Tibial artery (tissue), 4 donors: ENCODE data around the gene NSD1.

ENCODE experiments used
- DNase-seq, 2 donors: peaks; one replicate each; pipeline ENCODE4 v3.0.0-alpha.2; 2019
- H3K27ac ChIP-seq, 2 donors: fragments of 200-600 bp; sonication (generic) in 1 of 2; 1 replicate in 1 of 2; 2 replicates in 1 of 2; pipeline ENCODE4 v1.5.1; 2018 to 2019; ENCODE audit warnings: mild to moderate bottlenecking in 1 of 2
- H3K27me3 ChIP-seq, 2 donors: fragments of 200-600 bp; sonication (generic) in 1 of 2; one replicate each; pipeline versions ENCODE4 v1.5.1 to v1.6.0; 2016 to 2019
- H3K36me3 ChIP-seq, 3 donors: fragments of 200-600 bp; sonication (generic) in 2 of 3; one replicate each; pipeline ENCODE4 v1.5.1; 2016 to 2019; ENCODE audit warnings: mild to moderate bottlenecking in 2 of 3
- H3K4me1 ChIP-seq, 4 donors: fragments of 200-600 bp; sonication (generic) in 2 of 4; 1 replicate in 3 of 4; 2 replicates in 1 of 4; pipeline ENCODE4 v1.5.1; 2016 to 2019
- H3K4me3 ChIP-seq, 2 donors: fragments of 200-600 bp; sonication (generic) in 1 of 2; 1 replicate in 1 of 2; 2 replicates in 1 of 2; pipeline ENCODE4 v1.5.1; 2018 to 2019; ENCODE audit warnings: mild to moderate bottlenecking in 2 of 2
- H3K9me3 ChIP-seq, 3 donors: fragments of 200-600 bp; sonication (generic) in 1 of 3; one replicate each; pipeline ENCODE4 v1.5.1; 2016 to 2019
- intact Hi-C: fragments of 100-400 bp; cut with DNase I; formaldehyde crosslinking; loops from one replicate; pipeline ENCODE4 v1.15.0; 2023; ENCODE audit warnings: low total_unique reads
- TF ChIP-seq, protein P1 (sequence below), 2 experiments: fragments of 200-600 bp in 1 of 2; fragments of 450-650 bp in 1 of 2; IDR thresholded peaks; one replicate each; pipeline ENCODE4 v1.5.1; 2017 to 2019; ENCODE audit warnings: antibody characterized with exemption in 2 of 2, mild to moderate bottlenecking in 1 of 2, moderate library complexity in 1 of 2

NSD1 gene

GRCh38 chr5:177269976-177270375 lies 136.4 kb downstream of the NSD1 start:
- H3K9me3 ChIP-seq = no peaks in the 10 kb centered on the region
- H3K4me3 ChIP-seq = no peak overlapping the region
- TF ChIP-seq, protein P1, sequence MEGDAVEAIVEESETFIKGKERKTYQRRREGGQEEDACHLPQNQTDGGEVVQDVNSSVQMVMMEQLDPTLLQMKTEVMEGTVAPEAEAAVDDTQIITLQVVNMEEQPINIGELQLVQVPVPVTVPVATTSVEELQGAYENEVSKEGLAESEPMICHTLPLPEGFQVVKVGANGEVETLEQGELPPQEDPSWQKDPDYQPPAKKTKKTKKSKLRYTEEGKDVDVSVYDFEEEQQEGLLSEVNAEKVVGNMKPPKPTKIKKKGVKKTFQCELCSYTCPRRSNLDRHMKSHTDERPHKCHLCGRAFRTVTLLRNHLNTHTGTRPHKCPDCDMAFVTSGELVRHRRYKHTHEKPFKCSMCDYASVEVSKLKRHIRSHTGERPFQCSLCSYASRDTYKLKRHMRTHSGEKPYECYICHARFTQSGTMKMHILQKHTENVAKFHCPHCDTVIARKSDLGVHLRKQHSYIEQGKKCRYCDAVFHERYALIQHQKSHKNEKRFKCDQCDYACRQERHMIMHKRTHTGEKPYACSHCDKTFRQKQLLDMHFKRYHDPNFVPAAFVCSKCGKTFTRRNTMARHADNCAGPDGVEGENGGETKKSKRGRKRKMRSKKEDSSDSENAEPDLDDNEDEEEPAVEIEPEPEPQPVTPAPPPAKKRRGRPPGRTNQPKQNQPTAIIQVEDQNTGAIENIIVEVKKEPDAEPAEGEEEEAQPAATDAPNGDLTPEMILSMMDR (IDR thresholded peaks at IDR 0.05) = no peak
- DNase-seq = no peak
- no peaks in the 10 kb centered on the region for H3K27me3 ChIP-seq
- no peak overlapping the region for H3K27ac ChIP-seq
- H3K4me1 ChIP-seq = no peaks in the 10 kb centered on the region
- H3K36me3 ChIP-seq = peaks cover 64 to 90% (median 78%) of the 10 kb centered on the region in 3 donors
- intact Hi-C loops = no loop called here

DNA sequence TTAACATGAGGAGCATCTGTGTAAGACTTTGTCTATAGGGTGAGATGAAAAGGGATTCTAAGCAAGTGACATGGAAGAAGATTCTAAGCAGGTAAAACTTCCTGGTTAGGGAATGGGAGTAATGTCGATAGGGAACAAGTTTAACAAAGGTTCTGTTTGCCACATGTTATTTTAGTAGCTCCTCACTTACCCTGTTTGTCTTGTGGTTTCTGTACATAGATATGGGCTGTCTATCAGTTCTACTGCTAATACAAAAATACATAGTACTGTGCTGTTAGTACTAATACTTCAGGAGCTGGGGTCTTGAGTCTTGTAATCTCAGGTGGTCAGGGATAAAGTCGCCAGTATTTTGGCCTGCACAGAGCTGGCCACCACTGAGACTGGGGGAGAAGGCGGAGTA lies 137.1 kb downstream of the NSD1 start:
- Histone ChIP-seq H3K4me3 (no peak overlapping the region), H3K4me1 (no peaks in the 10 kb centered on the region), H3K36me3 (peaks cover 61 to 88% (median 73%) of the 10 kb centered on the region in 3 donors), H3K9me3 (no peaks in the 10 kb centered on the region), H3K27me3 (no peaks in the 10 kb centered on the region), H3K27ac (no peak overlapping the region)
- intact Hi-C loops = no loop called here
- no peak for DNase-seq
- TF ChIP-seq, protein P1 (IDR thresholded peaks at IDR 0.05) = no peak

DNA sequence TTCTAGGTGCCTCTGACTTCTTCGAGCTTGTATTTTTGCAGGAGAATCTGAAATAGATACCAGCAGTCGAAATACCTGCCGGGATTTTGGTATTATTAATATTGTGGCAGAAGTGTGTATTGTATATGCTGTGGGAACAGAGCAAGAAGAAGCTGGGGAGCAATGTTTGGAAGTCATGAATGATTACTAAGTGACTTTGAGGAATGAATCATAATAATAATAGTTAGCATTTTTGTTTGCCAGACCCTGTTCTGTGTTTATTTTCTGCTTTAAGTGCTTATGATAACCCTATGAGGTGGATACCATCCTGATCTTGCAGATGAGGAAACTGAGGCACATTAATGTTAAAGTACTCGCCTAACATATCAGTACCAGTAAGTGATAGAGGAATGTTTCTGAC lies 137.5 kb downstream of the NSD1 start:
- intact Hi-C loops = no loop called here
- Histone ChIP-seq H3K9me3 (no peaks in the 10 kb centered on the region), H3K36me3 (peaks cover 61 to 88% (median 73%) of the 10 kb centered on the region in 3 donors), H3K27ac (no peak overlapping the region), H3K4me3 (no peak overlapping the region), H3K4me1 (no peaks in the 10 kb centered on the region), H3K27me3 (no peaks in the 10 kb centered on the region)
- no peak for DNase-seq
- TF ChIP-seq, protein P1 (IDR thresholded peaks at IDR 0.05) = no peak

DNA sequence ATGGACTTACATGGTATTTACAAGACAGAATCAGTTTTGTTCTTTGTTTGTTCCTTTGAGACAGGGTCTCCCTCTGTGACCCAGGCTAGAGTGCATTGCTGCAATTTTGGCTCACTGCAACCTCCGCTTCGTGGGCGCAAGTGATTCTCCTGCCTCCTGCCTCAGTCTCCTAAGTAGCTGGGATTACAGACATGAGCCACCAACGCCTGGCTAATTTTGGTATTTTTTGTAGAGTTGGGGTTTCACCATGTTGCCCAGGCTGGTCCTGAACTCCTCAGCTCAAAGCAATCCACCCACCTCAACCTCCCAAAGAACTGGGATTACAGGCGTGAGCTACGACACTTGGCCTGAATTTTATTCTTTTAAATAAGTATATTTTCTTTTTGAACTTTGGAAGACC lies 142.3 kb downstream of the NSD1 start:
- Histone ChIP-seq H3K4me1 (no peaks in the 10 kb centered on the region), H3K36me3 (peaks cover 56 to 85% (median 60%) of the 10 kb centered on the region in 3 donors), H3K27ac (no peak overlapping the region), H3K9me3 (no peaks in the 10 kb centered on the region), H3K4me3 (no peak overlapping the region), H3K27me3 (no peaks in the 10 kb centered on the region)
- TF ChIP-seq, protein P1 (IDR thresholded peaks at IDR 0.05) = no peak
- intact Hi-C loops = no loop called here
- no peak for DNase-seq

DNA sequence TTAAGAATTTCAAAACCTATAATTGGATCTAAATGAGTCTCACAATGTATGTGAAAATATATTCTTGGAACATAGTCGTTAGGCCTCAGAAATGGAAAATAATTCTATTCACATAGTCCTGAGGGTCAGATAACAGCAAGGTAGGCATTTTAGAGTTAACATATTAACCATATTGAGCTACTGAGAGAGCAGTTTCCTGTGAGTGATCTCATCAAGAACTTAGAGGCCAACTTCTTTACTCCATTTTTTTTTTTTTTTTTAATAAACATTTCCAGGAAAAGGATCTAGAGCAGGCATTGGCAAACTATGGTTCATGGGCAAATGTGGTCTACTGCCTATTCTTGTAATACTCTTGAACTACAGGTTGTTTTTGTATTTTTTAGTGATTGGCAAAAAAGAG lies 143.3 kb downstream of the NSD1 start:
- no peaks in the 10 kb centered on the region for H3K4me1 ChIP-seq
- no peak for DNase-seq
- intact Hi-C loops = no loop called here
- no peaks in the 10 kb centered on the region for H3K27me3 ChIP-seq
- peaks cover 59 to 85% (median 61%) of the 10 kb centered on the region in 3 donors for H3K36me3 ChIP-seq
- TF ChIP-seq, protein P1 (IDR thresholded peaks at IDR 0.05) = no peak
- no peak overlapping the region for H3K4me3 ChIP-seq
- no peaks in the 10 kb centered on the region for H3K9me3 ChIP-seq
- H3K27ac ChIP-seq = no peak overlapping the region

GRCh38 chr5:177288191-177288590 lies 154.6 kb downstream of the NSD1 start:
- intact Hi-C loops = no loop called here
- no peak overlapping the region for H3K4me3 ChIP-seq
- no peak overlapping the region for H3K27ac ChIP-seq
- H3K4me1 ChIP-seq = no peaks in the 10 kb centered on the region
- TF ChIP-seq, protein P1 (IDR thresholded peaks at IDR 0.05) = no peak
- H3K27me3 ChIP-seq = no peaks in the 10 kb centered on the region
- no peak for DNase-seq
- H3K36me3 ChIP-seq = peaks cover 73 to 91% (median 88%) of the 10 kb centered on the region in 3 donors
- H3K9me3 ChIP-seq = no peaks in the 10 kb centered on the region
